ENCODE data around the gene TMEM229A.
"Not testable (repeated sequence)": the region's sequence is repeated elsewhere in the genome, so short reads cannot be mapped to it uniquely, and the experiment has no call there.

TMEM229A gene

DNA sequence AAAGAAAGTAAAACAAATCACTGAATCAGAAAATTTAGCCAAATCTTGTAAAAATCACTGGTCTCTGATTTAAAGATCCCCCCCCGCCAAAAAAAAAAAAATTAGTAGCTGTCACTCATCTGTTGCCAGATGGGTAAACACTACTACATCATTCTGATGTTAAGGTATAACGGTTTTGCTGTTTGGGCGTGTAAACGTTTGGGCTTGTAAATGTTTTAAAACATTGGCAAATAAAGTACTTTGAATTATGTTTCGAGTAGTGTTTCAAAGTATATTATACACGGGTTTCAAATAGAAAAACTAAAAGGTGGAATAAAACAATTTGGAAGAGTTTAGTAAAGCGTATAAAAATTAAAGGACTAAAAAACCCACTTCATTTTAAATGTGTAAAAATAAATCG, 1.5 kb downstream of the TMEM229A start:
- no peak for DNase-seq

DNA sequence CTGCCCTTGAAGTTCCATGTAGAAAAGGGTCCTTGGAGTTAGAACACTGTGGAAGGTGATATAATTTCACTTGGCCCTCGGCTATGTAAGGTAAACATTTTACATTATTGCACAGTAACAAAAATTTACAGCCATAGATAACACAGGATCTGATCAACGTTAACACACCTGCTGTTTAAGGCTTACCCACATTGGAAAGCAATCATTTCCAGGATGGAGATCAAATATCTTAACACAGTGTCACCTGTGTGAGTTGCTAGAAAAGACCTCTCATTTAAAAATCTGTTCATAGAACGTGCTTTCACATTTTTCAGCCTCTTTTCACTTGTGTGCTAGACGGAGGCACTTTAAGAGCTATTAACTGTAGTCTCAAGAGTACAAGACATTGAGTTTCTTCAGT, 1.9 kb downstream of the TMEM229A start:
- no peak for DNase-seq

DNA sequence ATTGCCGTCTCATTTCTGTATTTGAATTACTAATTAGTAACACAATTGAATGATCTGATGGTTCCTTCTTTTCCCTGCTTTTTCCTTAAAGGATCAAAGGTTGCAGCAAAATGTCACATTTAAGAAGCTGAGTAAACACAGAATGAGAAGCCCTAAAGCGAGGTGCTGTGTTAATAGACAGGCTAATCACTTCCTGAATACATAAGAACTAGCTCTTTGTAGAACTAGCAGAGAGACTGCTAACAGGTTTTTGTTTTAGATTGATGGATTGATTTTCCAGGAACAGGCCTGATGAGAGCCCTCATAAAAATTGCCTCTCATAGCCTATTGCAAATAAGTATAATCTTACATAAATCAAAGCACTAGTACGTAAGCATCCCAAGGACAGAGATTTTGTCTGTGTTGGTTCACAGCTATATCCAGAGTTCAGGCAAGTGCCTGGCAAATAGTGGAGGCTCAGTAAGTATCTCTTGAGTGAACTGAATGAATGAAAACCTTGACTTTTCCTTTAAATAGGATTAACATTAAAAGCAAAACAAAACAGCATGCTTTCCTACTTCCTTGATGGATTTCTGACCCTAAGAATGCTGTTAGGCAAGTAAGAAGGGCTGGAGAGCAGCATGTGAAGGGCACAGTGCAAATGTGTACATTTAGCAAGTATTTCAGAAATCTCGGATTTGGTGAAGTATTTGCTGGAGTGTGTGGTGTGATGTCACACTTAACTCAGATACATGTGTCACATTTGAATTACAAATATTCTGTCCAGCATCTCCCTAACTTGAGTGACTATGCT, 3.3 kb downstream of the TMEM229A start:
- no peak for DNase-seq

- no peak for DNase-seq
Observed at GRCh38 chr7:124027236-124027635, 5.6 kb downstream of the TMEM229A start.

DNA sequence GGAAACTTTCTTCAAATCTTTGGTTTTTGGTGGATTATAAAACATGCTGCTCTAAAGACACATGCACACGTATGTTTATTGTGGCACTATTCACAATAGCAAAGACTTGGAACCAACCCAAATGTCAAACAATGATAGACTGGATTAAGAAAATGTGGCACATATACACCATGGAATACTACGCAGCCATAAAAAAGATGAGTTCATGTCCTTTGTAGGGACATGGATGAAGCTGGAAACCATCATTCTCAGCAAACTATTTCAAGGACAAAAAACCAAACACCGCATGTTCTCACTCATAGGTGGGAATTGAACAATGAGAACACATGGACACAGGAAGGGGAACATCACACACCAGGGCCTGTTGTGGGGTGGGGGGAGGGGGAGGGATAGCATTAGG, 8.5 kb downstream of the TMEM229A start:
- DNase-seq = not testable (repeated sequence)

- no peak for DNase-seq
Observed at GRCh38 chr7:124022551-124022950, 10.3 kb downstream of the TMEM229A start.

DNA sequence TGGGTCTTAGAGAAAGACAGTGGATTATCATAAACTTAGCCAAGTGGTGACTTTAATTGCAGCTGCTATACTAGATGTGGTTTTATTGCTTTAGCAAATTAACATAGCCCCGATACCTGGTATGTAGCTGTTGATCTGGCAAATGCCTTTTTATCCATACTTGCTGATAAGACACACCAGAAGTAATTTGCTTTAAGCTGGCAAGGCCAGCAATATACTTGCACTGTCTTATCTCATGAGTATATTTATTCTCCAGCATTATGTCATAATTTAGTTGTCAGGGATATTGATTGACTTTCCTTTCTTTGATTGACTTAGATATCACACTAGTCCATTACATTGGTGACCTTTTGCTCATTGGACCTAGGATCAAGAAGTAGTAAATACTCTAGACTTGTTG, 12.8 kb downstream of the TMEM229A start:
- no peak for DNase-seq

GRCh38 chr7:124013306-124013705, 19.6 kb downstream of the TMEM229A start:
- no peak for DNase-seq

DNA sequence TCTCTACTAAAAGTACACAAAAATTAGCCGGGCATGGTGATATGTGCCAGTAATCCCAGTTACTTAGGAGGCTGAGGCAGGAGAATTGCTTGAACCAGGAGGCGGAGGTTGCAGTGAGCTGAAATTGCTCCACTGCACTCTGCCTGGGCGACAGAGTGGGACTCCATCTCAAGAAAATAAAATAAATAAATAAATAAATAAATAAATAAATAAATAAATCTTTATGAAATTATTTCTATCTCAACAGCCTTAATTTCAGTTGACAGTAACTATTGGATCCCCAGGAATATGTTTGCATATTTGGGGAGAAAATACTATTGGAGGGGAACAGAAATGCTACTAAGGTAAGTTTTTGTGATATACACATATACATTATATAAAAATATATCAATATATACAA, 20.0 kb downstream of the TMEM229A start:
- DNase-seq = no peak

- DNase-seq = no peak
Observed at GRCh38 chr7:124009321-124009720, 23.5 kb downstream of the TMEM229A start.

- DNase-seq = not testable (repeated sequence)
Observed at GRCh38 chr7:124008296-124008695, 24.6 kb downstream of the TMEM229A start.

DNA sequence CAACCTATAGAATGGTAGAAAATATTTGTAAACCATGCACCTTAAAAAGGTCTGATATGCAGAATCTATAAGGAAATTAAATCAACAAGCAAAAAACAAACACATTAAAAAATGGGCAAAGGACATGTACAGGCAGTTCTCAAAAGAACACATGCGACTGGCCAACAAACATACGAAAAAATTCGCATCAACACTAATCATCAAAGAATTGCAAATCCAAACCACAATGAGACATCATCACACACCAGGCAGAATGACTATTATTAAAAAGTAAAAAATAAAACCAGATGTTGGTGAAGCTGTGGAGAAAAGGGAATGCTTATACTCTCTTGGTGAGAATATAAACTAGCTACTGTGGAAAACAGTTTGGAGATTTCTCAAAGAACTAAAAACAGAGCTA, 33.2 kb downstream of the TMEM229A start:
- no peak for DNase-seq

DNA sequence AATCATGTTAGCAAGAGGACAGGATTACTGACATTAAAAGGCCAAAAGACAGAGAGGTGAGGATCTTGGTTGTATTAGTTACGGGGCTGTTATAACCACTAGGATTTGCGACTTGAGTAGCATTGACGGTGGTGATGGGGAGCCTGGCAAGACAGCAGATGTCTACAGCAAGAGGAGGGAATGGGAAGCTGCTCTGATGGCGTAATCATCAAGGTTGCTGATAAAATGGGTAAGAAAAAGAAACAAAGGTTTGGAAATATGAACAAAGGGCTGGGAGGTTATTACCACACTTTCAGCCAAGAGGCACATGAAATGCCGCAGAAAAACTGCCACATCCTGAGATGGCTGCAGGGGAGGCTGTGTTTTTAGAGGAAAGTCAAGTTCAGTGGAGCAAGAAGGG, 33.9 kb downstream of the TMEM229A start:
- DNase-seq = no peak

- DNase-seq = no peak
Observed at GRCh38 chr7:123996327-123996625, 36.6 kb downstream of the TMEM229A start.

DNA sequence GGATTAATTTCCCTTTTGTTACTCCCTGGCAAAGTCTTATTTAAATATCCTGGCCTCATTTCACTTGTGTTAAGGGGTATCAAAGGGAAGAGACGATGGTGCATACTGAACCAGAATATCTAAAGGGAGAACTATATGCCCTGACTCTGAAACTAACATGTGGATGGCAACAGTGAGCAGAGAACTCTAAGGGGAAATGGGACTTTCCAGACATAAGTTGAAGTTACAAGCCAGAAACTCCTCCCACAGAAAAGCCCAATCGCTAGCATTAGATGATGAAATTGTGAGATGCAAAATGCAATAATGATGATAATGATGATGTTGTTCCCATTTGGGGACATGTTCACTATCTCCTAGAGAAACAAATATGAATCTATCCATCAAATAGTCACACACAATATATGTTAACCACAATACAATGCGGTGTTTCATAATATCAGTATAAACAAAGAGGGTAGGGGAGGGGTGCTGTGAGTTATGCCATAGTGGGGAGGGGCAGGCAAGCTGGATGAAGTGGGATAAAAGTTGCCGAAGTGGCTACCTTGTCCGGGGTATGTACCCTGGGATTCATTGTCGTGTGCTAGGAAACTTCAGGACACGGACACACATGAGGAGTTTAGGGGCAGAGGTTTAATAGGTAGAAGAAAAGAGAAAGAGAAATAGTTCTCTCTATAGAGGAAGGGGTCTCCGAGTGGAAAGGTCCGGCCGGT, 37.1 kb downstream of the TMEM229A start:
- DNase-seq = no peak

- DNase-seq = no peak
Observed at GRCh38 chr7:123994449-123994848, 38.4 kb downstream of the TMEM229A start.

- no peak for DNase-seq
Observed at GRCh38 chr7:123993996-123994395, 38.9 kb downstream of the TMEM229A start.

DNA sequence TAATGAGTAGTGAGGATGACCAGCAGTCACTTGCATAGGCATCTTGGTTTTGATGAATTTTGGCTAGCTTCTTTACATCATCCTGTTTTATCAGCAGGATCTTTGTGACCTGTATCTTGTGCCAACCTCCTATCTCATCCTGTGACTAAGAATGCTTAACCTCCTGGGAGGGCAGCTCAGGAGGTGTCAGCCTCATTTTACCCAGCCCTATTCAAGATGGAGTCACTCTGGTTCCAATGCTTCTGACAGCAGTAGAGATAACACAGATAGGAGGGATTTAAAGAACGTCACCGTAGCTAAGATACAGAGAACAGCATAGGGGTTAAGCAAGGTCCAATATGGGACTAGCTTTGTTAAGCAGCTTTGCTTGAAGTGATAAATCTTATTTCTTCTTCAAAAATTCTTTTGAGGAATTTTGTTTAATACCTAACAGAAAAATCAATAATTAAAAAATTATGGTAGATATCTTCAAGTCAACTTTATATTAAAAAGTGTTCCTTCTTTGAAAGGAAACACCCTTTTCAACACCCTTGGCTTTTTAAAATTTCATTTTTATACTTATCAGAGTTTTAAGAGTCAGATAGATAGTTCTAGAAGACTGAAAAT, 39.9 kb downstream of the TMEM229A start:
- DNase-seq = no peak

DNA sequence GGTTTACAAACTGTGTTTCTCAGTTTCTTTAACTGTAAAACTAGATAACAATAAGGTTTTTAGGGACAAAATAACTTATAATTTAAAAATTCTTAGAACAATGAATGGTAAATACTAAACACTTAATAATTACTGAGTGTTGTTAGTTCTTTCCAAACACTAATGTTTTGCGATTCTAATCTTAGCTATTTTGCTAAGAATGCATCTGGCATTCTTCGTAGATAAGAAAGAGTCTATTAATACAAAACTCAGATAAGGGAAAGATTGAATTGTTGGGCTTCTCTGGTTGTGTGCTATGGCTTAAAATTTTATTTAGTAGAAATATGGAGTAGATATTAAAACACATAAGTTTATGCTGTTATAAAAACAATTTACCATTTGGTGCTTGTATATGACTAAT, 45.4 kb downstream of the TMEM229A start:
- no peak for DNase-seq

All from CD4-positive, alpha-beta T cell treated with Interleukin-15 for 1 hour (primary cell).